GM19238 (cell line): ENCODE measurements around the gene ARFGAP3.
"Not testable (repeated sequence)": the region's sequence is repeated elsewhere in the genome, so short reads cannot be mapped to it uniquely, and the experiment has no call there.

Source experiments
- DNase-seq: peaks from one replicate; pipeline ENCODE4 v3.0.0; 2011; ENCODE audit warnings: low spot score; ENCODE audit not compliant: insufficient read length

The ARFGAP3 gene

DNA sequence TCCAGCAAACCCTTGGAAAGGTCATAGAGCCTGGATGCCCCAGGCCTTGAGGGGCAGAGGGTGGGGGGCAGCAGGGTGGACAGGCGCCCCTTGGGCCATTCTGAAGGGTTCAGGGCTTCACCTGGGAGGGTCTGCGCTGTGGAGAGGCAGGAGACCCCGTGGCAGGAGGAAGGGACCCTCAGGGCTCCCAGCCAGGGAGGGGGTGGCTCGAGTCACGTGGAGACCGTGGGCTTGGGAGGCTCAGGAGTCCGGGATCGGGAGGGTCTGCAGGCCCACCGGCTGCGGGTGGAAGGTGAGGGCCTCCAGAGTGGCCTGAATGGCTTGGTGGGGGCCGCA is 87.9 kb downstream of the ARFGAP3 start:
- no peak for DNase-seq

DNA sequence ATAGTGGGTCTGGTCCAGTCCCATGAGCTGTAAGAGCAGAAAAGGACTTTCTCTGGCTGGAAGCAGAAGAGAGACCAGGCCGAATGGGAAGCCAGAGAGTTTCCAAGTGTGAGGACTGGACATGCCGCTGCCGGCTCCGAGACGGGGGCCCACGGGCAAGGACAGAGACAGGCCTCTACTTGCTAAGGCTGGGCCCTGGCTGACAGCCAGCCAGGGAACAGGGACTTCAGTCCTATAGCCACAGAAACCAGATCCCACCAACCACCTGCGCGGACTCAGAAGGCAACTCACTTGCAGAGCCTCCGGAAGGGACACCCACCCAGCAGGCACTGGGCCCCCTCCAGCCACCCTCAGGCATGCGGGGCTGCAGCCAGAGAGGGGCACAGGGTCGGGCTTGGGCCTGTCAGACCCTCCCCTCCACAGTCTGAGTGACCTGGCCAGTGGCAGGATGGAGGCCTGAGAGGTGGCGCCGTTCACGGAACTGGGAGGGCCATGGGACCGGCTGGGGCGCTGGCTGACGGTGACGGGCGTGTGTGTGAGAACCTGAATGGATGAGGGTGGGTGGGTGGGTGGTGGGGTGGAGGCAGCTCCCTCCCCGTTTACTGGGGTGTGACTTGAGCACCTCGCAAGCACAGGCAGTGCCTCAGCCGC is 88.6 kb downstream of the ARFGAP3 start:
- DNase-seq = no peak

DNA sequence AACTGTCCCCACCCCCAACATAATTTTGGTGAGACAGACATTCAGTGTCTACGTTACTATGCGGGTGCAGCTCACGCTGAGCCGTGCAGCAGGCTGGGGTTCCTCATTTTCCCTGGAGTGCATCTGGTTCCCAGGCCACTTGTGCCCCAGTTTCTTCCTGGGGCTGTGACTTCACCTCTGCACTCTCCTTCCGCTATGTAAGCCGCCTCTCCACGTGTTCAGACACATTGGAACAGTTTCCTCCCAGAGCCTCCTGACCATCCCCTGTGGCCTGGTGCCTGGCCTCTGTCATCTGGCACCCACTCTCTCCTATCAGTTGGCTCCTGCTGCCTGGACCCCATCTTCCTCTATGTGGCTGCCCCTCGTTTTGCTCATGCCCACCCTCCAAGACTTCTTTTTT is 90.2 kb downstream of the ARFGAP3 start:
- DNase-seq = no peak

DNA sequence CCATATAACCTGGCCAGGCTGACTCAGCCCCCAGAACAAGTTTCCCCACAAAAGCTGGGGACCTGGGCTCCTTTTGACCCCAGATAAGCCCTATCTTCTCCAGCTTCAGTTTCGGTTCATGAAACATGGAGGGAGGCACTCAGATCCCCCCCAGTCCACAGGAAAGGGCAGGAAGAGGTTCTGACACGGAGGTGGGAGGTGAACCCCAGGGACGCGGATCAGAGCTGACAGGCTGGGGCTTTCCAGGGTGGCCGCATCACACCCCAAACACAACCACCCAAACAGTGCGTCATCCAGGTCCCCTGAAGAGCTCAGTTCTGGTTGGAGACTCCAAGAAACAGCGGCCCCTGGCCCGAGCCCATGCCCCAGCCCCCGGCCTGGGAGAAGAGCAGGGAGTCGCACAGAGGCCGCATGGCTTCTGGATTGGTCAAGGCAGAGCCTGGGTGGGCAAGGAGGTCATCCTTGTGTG is 92.1 kb downstream of the ARFGAP3 start:
- DNase-seq = no peak

DNA sequence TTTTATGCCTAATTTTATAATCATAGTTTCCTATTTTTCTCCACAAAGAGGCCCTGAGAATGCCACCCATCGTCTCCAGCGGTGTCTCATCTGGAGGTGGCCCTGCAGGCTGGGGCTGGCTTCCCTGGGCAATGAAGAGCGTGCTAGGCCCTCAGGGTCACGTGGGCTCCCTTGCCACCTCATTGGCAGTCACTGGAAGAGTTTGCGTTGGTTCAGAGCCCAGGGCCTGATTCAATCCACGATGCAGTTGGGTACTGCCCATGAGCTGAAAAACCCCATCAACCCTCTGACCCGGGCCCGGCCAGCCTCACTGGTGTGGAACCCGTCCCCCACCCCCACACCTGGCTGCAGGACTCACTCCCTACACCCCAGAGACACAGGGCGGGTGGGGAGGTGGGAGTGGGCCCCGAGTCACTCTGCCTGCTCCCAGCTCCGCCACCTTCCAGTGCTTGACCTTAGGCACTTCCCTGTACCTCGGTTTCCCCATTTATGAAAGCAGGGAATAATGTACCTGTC is 93.0 kb downstream of the ARFGAP3 start:
- no peak for DNase-seq

DNA sequence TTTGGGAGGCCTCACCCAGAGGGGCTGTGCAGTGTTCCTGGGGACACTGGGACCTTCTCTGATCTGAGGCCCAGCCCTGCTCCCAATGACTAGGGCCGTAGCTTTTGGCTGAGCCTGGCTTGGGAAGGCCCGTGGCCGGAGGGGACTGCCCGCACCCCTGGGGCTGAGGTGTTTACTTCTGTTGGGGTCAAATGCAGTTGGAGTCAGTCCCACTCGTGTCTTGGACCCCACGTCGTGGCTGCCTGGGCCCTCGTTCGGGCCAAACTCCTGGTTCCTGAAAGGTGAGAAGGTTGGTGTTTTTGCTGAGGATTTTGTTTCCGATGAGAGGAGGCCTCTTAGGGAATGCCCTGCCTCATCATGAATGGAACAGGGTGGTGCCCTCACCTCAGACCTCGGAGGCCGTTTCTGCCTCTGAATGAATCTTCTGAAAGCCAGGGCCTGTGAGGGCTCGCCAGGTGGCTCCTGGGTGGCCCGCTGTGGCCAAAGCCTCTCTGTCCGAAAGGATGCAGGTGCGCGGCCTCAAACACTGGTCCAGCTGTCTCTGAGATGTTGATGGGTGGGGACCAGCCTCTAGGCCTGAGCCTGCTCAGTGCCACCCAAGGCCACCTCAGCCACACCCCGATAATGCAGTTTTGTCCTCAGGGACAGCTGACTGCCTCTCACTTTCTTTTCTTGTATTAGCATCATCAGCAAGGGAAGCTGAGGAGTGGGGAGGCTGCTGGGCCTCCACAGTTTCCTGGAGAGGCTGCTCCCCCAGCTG is 96.1 kb downstream of the ARFGAP3 start:
- no peak for DNase-seq

DNA sequence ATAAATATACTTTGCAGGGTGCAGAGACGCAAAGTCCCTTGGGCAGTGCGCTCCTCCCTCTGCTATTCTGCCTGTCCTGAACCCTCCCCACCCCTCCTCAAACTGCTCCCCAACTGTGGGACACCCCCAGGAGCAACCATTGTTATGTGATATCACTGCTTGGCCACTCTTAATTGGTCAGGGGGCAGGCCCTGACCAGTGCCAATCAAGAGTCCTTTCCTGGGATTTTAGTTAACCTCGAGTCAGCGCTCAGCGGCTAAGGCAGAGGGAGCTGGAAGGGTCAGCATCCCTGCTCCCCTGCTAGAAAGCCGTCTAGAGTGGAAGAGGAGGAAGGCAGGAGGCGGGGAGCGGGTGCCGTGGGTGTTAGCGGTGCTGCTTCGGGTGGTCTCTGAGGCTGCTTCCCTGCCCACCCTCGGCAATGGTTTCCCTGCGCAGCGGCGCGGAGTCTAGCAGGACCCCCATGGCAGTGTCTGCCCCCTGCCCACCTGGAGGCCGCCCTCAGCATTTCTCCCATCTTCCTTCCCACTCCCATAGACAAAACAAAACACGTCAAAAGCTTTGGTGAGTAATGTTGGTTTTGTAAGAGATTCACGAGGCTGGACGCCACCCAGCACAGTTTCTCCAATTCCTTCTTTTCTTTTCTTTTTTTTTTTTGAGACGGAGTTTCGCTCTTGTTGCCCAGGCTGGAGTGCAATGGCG is 98.0 kb downstream of the ARFGAP3 start:
- no peak for DNase-seq

DNA sequence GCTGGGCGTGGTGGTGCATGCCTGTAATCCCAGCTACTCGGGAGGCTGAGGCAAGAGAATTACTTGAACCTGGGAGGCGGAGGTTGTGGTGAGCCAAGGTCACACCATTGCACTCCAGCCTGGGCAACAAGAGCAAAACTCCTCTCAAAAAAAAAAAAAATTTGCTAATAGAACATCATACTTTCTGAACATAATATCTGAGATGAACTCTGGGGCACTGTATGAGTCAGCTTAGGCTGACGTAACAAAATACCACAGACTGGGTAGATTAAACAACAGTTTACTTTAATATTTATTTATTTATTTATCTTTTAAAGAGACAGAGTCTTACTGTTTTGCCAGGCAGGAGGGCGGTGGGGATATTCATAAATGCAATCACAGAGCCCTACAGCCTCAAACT is 101.5 kb downstream of the ARFGAP3 start:
- DNase-seq = not testable (repeated sequence)

DNA sequence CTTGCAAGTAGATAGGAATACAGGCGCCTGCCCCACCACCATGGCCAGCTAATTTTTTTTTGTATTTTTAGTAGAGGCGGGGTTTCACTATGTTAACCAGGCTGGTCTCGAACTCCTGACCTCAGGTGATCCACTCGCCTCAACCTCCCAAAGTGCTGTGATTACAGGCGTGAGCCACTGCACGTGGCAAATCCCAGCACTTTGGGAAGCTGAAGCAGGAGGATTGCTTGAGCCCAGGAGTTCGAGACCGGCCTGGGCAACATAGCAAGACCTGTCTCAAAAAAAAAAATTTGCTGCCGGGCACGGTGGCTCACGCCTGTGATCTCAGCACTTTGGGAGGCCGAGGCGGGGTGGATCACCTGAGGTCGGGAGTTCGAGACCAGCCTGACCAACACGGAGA is 102.0 kb downstream of the ARFGAP3 start:
- not testable (repeated sequence) for DNase-seq

DNA sequence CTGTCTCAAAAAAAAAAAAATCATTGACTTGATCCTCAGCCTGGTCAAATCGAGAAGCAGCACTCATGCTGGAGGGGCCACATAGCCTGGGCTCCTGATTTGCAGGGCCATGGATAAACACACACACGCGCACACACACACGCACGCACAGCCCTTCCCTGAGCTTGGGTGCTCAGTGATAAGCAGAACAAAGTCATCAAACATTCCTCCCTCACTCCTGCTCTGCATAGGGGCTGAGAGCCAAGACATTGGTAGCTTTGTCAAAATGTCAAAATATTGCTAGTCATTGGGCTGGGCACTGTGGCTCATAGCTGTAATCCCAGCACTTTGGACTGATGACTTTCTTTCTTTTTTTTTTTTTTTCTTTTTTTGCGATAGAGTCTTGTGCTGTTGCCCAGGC is 102.4 kb downstream of the ARFGAP3 start:
- DNase-seq = no peak

DNA sequence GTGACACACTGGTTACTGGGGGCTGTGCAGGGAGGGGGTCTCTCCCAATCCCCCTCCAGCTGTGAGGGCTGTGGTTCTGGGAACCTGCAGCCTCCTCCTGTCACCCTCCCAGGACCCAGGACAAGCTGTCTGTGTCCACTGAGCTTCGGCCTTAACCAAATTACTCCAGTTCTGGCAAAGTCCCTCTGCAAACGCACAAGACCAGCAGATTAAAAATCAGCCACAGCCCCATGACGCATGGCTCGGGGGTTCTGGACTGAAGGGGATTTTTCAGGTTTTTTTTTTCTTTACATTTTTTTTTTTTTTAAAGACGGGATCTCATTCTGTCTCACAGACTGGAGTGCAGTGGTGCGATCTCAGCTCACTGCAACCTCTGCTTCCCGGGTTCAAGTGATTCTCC is 104.2 kb downstream of the ARFGAP3 start:
- DNase-seq = no peak

DNA sequence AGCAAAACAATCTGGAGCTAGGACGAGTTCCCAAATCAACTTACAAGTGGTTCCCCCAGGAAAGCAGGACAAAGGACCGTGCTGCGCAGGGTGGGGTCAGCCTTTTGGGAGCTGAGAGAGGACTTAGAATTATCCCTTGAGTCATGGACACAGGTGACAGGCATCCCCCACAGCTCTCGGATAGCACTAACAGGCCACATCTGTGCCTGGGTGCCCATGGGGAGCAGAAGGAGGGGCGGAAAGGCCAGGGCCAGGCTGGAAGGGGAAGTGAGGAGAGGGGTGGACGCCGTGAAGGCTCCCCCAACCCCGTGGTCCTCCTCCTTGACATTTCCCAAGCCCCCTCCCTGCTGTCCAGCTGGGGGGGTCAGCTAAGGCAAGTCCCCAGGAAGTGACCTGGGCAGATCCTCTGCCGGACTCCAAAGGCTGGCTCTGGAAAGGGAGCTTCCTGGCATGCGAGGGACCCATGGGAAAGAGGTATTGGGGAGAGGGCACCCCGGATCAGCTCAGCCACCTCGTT is 104.8 kb downstream of the ARFGAP3 start:
- no peak for DNase-seq

DNA sequence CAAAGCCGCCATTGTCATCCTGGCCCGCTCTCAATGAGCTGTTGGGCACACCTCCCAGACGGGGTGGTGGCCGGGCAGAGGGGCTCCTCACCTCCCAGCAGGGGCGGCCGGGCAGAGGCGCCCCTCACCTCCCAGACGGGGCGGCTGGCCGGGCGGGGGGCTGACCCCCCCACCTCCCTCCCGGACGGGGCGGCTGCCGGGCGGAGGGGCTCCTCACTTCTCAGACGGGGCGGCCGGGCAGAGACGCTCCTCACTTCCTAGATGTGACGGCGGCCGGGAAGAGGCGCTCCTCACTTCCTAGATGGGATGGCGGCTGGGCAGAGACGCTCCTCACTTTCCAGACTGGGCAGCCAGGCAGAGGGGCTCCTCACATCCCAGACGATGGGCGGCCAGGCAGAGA is 106.7 kb downstream of the ARFGAP3 start:
- DNase-seq = not testable (repeated sequence)

DNA sequence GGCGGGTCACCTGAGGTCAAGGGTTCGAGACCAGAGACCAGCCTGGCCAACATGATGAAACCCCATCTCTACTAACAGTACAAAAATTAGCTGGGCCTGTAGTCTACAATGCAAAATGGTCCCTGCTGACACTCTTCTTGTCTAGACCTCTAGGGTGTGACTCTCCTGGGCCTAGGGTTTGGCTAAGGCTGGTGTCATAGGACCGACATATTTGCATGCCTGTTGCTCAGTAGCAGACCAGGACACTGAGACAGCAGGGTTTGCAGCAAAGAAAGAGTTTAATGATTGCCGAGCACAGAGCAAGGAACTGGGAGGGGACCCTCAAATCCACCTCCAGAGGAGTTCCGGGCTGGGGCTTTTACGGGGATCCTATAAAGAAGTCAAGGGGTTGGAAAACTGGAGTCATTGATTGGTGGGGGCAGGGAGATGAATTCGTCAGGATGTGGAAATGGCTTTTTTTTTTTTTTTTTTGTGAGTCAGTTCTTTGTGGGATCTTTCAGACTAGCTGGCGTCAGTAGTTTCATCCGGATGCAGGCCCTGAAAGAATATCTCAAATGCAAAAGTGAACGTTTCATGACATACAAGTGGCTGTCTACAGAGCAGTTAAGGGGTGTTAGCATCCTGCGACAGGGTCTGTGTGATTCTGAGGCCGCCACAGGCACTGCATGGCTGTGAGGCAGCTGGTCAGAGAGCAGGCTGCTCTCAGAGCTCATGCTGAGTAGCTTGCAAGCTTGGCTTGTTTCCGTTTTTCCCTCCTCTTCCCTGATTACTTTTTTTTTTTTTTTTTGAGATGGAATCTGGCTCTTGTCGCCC is 109.2 kb downstream of the ARFGAP3 start:
- no peak for DNase-seq
